H1 (cell line): ENCODE results near the gene FOXS1. TPM values are rescaled to one million over a fixed set of nuclear protein-coding genes. Genes with fewer than 3 reads are reported as not detected.

Experiments
- BCL11A ChIP-seq, 2 experiments: IDR thresholded peaks; one replicate each; pipeline ENCODE4 v1.6.1; 2011; ENCODE audit warnings: low read depth in 2 of 2, low read length in 2 of 2, mild to moderate bottlenecking in 2 of 2
- CHD7 ChIP-seq: fragments of 300-600 bp; sonication (generic); IDR thresholded peaks from 2 replicates; pipeline ENCODE4 v1.7.1; 2012; ENCODE audit warnings: low read length, moderate library complexity, mild to moderate bottlenecking, inconsistent platforms; ENCODE audit not compliant: insufficient replicate concordance
- CTCF ChIP-seq, 3 experiments: IDR thresholded peaks; 1 replicate in 2 of 3; 2 replicates in 1 of 3; pipeline versions ENCODE4 v1.5.1 to v1.6.1; 2011; ENCODE audit warnings: low read length in 3 of 3, mild to moderate bottlenecking in 3 of 3, inconsistent platforms in 2 of 3, low read depth in 1 of 3, moderate library complexity in 1 of 3; ENCODE audit not compliant: insufficient read depth in 1 of 3; ENCODE audit errors: control extremely low read depth in 1 of 3
- NRF1 ChIP-seq: IDR thresholded peaks from 2 replicates; pipeline ENCODE4 v1.6.1; 2011; ENCODE audit warnings: mild to moderate bottlenecking, low read depth, low read length, improper control_type of control experiment
- RAD21 ChIP-seq, 2 experiments: IDR thresholded peaks in 1 of 2; conservative IDR thresholded peaks in 1 of 2; 2 replicates each; pipeline ENCODE4 v1.6.1; 2011; ENCODE audit warnings: low read depth in 2 of 2, low read length in 2 of 2, improper control_type of control experiment in 1 of 2, inconsistent platforms in 1 of 2, mild to moderate bottlenecking in 1 of 2, moderate library complexity in 1 of 2
- TAF7 ChIP-seq: optimal IDR thresholded peaks from 2 replicates; pipeline ENCODE3; 2011; ENCODE audit warnings: low read depth, mild to moderate bottlenecking, inconsistent platforms, low read length, moderate library complexity, borderline replicate concordance
- polyA plus RNA-seq, 7 experiments: library from polyadenylated mRNA; depleted of rRNA in 3 of 7; stranded (reverse) in 5 of 7; unstranded in 2 of 7; fragments of >200 nt in 5 of 7; fragments of 200-250 nt in 2 of 7; gene quantifications; 1 replicate in 5 of 7; 2 replicates in 1 of 7; 4 replicates in 1 of 7; pipeline versions ENCODE4 v1.2.1 to v1.2.3, GENCODE V29; 2011 to 2013; ENCODE audit warnings: missing spikeins in 2 of 7, mixed read lengths in 2 of 7
- total RNA-seq: library from RNA; stranded (reverse); fragmentation: NEBNext Ultra II Directional; extraction: Animal tissue kit (Norgen Biotek cat#: 25700); gene quantifications from 2 replicates; pipeline ENCODE4 v1.2.1, GENCODE V29; 2021

The FOXS1 gene
- total and polyA plus RNA-seq, 2 of the 8 experiments (the other 6 are each of a cell fraction or from before 2014, with no cell fraction given), result 0.45 TPM; not detected in 1

GRCh38 chr20:31869942-31870725 is 24.7 kb upstream of the FOXS1 start, which contains the start of the genes DUSP15 and TTLL9 (continued):
- TF ChIP-seq CTCF (IDR thresholded peaks at IDR 0.05; ENCODE audit: control extremely low read depth in 1 of 3, insufficient read depth in 1 of 3, low read depth in 1 of 3, low read length in 3 of 3) (peak in 1 of 3 experiments; percentile 0; a peak in 1 of 4 replicates), BCL11A (IDR thresholded peaks at IDR 0.05; ENCODE audit: low read depth in 2 of 2, low read length in 2 of 2) (no peak), NRF1 (no peak), RAD21 (IDR thresholded peaks at IDR 0.05 in 1 of 2, conservative IDR thresholded peaks at IDR 0.05 in 1 of 2; ENCODE audit: low read depth in 2 of 2, low read length in 2 of 2) (0 out of 4 replicates have a peak, but pooled peaks of 1 of the 2 experiments have one; percentile 3), TAF7 (peak; percentile 47), CHD7 (no peak)
